Measurements from ENCODE around the gene KRT82.

The KRT82 gene

GRCh38 chr12:52378091-52378490, 28.0 kb downstream of the KRT82 start:
- H3K79me2 ChIP-seq (ENCODE audit: low read length): no peaks in the 10 kb centered on the region
- no peak overlapping the region for H3K4me3 ChIP-seq (ENCODE audit: low read length)
- H3K36me3 ChIP-seq (replicated peaks; ENCODE audit: low read depth, low read length): no peaks in the 10 kb centered on the region
- no peak overlapping the region for H3K4me2 ChIP-seq (ENCODE audit: low read length)
- H3K27ac ChIP-seq (ENCODE audit: low read length): no peak overlapping the region
- H3K9ac ChIP-seq (ENCODE audit: low read length): no peak overlapping the region
- TF ChIP-seq, protein P1, sequence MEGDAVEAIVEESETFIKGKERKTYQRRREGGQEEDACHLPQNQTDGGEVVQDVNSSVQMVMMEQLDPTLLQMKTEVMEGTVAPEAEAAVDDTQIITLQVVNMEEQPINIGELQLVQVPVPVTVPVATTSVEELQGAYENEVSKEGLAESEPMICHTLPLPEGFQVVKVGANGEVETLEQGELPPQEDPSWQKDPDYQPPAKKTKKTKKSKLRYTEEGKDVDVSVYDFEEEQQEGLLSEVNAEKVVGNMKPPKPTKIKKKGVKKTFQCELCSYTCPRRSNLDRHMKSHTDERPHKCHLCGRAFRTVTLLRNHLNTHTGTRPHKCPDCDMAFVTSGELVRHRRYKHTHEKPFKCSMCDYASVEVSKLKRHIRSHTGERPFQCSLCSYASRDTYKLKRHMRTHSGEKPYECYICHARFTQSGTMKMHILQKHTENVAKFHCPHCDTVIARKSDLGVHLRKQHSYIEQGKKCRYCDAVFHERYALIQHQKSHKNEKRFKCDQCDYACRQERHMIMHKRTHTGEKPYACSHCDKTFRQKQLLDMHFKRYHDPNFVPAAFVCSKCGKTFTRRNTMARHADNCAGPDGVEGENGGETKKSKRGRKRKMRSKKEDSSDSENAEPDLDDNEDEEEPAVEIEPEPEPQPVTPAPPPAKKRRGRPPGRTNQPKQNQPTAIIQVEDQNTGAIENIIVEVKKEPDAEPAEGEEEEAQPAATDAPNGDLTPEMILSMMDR (IDR thresholded peaks at IDR 0.05; ENCODE audit: low read depth, low read length): no peak
- no peak for TF ChIP-seq EZH2phosphoT487 (IDR thresholded peaks at IDR 0.05; ENCODE audit: low read depth)
- H2AFZ ChIP-seq (ENCODE audit: low read depth, low read length): no peak overlapping the region
- H4K20me1 ChIP-seq (ENCODE audit: insufficient read depth, low read length): no peaks in the 10 kb centered on the region
- no peaks in the 10 kb centered on the region for H3K9me3 ChIP-seq (ENCODE audit: insufficient read depth, low read length)
- peaks cover 6% of the 10 kb centered on the region for H3K4me1 ChIP-seq (ENCODE audit: low read length)
- peaks cover 13% of the 10 kb centered on the region; the same call in 1 of the 2 replicates for H3K27me3 ChIP-seq (ENCODE audit: low read depth, low read length)

GRCh38 chr12:52377266-52377665, 28.9 kb downstream of the KRT82 start:
- no peak overlapping the region for H3K4me3 ChIP-seq (ENCODE audit: low read length)
- TF ChIP-seq, protein P1 (IDR thresholded peaks at IDR 0.05; ENCODE audit: low read depth, low read length): no peak
- no peak for TF ChIP-seq EZH2phosphoT487 (IDR thresholded peaks at IDR 0.05; ENCODE audit: low read depth)
- no peaks in the 10 kb centered on the region for H3K9me3 ChIP-seq (ENCODE audit: insufficient read depth, low read length)
- H3K9ac ChIP-seq (ENCODE audit: low read length): no peak overlapping the region
- H3K4me1 ChIP-seq (ENCODE audit: low read length): no peaks in the 10 kb centered on the region
- no peaks in the 10 kb centered on the region for H4K20me1 ChIP-seq (ENCODE audit: insufficient read depth, low read length)
- no peak overlapping the region for H3K27ac ChIP-seq (ENCODE audit: low read length)
- H3K36me3 ChIP-seq (replicated peaks; ENCODE audit: low read depth, low read length): no peaks in the 10 kb centered on the region
- no peaks in the 10 kb centered on the region for H3K79me2 ChIP-seq (ENCODE audit: low read length)
- no peak overlapping the region for H2AFZ ChIP-seq (ENCODE audit: low read depth, low read length)
- no peak overlapping the region for H3K4me2 ChIP-seq (ENCODE audit: low read length)
- H3K27me3 ChIP-seq (ENCODE audit: low read depth, low read length): peaks cover 13% of the 10 kb centered on the region; the same call in 1 of the 2 replicates

DNA sequence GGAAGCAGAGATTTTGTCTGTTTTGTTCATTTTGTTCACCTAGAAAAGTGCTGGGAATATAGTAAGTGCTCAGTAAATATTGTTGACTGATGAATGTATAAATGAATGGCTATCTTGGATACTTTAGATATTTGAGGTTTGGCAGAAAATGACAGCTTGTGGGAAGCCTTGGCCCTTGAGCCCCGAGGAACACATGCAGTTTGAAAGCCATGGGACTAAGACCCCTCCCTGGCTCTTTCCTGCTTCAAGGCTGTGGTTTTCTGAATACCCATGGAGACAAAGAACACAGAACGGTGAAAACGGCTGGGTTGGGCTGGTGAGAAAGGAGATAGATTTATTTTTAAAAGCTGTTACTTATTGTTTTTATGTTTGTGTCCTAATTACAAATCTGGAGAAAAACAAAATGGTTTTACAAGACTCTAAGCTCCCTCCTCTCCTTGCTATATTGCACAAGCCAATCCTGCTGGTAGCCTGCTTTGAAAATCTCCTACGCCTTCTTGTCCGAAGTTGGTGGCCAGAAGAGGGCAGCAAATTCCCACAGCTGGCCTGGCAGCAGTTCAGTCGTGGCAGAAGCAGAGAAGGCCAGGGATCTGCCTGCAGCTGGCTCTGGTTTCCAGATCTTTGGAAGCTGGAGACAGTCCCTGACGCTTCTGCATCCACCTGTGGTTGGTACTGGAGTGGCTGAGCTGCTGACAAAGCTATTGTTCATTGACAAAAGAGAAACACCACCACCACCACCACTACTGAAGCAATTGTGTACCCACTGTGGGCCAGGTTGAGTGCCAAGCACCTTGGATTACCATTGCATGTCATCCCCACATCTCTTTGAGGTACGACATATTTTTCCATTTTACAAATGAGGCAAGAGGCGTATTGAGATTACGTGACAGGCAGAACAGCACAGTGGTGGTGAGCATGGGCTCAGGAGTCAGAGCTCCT, 33.6 kb downstream of the KRT82 start:
- no peak overlapping the region for H3K9ac ChIP-seq (ENCODE audit: low read length)
- H3K4me3 ChIP-seq (ENCODE audit: low read length): no peak overlapping the region
- no peak overlapping the region for H3K4me2 ChIP-seq (ENCODE audit: low read length)
- H2AFZ ChIP-seq (ENCODE audit: low read depth, low read length): no peak overlapping the region
- H3K36me3 ChIP-seq (replicated peaks; ENCODE audit: low read depth, low read length): no peaks in the 10 kb centered on the region
- H3K9me3 ChIP-seq (ENCODE audit: insufficient read depth, low read length): no peaks in the 10 kb centered on the region
- TF ChIP-seq, protein P1 (IDR thresholded peaks at IDR 0.05; ENCODE audit: low read depth, low read length): peak; percentile 72
- TF ChIP-seq EZH2phosphoT487 (IDR thresholded peaks at IDR 0.05; ENCODE audit: low read depth): no peak
- H4K20me1 ChIP-seq (ENCODE audit: insufficient read depth, low read length): no peaks in the 10 kb centered on the region
- H3K27ac ChIP-seq (ENCODE audit: low read length): no peak overlapping the region
- H3K4me1 ChIP-seq (ENCODE audit: low read length): no peaks in the 10 kb centered on the region
- H3K79me2 ChIP-seq (ENCODE audit: low read length): no peaks in the 10 kb centered on the region
- peaks cover 39% of the 10 kb centered on the region for H3K27me3 ChIP-seq (ENCODE audit: low read depth, low read length)

DNA sequence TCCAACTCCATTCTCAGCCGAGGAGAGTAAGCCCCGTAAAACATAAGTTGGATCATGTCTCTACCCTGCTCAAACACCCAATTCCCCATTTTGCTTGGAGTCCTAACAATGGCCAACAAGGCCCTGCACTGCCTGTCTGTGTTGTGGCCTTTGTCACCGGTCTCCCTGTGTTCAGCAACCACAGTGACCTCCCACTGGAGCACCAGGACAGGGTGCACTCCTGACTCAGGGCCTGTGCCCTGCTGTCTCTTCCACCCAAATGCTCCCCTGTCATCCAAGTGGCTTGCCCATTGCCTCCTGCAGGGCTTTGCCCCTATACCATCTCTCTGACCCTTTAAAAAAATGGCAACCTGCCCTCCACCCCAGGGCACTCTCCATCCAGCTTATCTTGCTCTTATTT, 34.4 kb downstream of the KRT82 start:
- no peak overlapping the region for H3K27ac ChIP-seq (ENCODE audit: low read length)
- H3K4me3 ChIP-seq (ENCODE audit: low read length): no peak overlapping the region
- no peaks in the 10 kb centered on the region for H4K20me1 ChIP-seq (ENCODE audit: insufficient read depth, low read length)
- no peak overlapping the region for H2AFZ ChIP-seq (ENCODE audit: low read depth, low read length)
- H3K4me1 ChIP-seq (ENCODE audit: low read length): no peaks in the 10 kb centered on the region
- H3K27me3 ChIP-seq (ENCODE audit: low read depth, low read length): peaks cover 40% of the 10 kb centered on the region
- no peaks in the 10 kb centered on the region for H3K36me3 ChIP-seq (replicated peaks; ENCODE audit: low read depth, low read length)
- H3K9me3 ChIP-seq (ENCODE audit: insufficient read depth, low read length): no peaks in the 10 kb centered on the region
- H3K9ac ChIP-seq (ENCODE audit: low read length): no peak overlapping the region
- TF ChIP-seq, protein P1 (IDR thresholded peaks at IDR 0.05; ENCODE audit: low read depth, low read length): no peak
- TF ChIP-seq EZH2phosphoT487 (IDR thresholded peaks at IDR 0.05; ENCODE audit: low read depth): no peak
- H3K4me2 ChIP-seq (ENCODE audit: low read length): no peak overlapping the region
- no peaks in the 10 kb centered on the region for H3K79me2 ChIP-seq (ENCODE audit: low read length)

All from OCI-LY3 (cell line).